Gastroesophageal sphincter (tissue), 3 donors: ENCODE results near the gene ZNF189.

Experiments
- EP300 ChIP-seq: sonication (generic); formaldehyde crosslinking; IDR thresholded peaks from one replicate; pipeline ENCODE4 v1.6.1; 2017; ENCODE audit warnings: antibody characterized with exemption, mild to moderate bottlenecking
- POLR2A ChIP-seq, 2 donors: fragments of 450-650 bp; IDR thresholded peaks; one replicate each; pipeline ENCODE4 v1.6.1; 2017; ENCODE audit warnings: antibody characterized with exemption in 2 of 2, mild to moderate bottlenecking in 2 of 2, moderate library complexity in 1 of 2
- POLR2AphosphoS5 ChIP-seq: sonication (generic); formaldehyde crosslinking; IDR thresholded peaks from one replicate; pipeline ENCODE4 v1.6.1; 2017; ENCODE audit warnings: antibody characterized with exemption
- TF ChIP-seq, protein P1 (sequence below), 4 experiments: fragments of 200-600 bp in 2 of 4; fragments of 450-650 bp in 2 of 4; sonication (generic) in 1 of 4; IDR thresholded peaks; one replicate each; pipeline ENCODE4 v1.5.1; 2017 to 2019; ENCODE audit warnings: antibody characterized with exemption in 4 of 4, mild to moderate bottlenecking in 2 of 4, moderate library complexity in 2 of 4

DNA sequence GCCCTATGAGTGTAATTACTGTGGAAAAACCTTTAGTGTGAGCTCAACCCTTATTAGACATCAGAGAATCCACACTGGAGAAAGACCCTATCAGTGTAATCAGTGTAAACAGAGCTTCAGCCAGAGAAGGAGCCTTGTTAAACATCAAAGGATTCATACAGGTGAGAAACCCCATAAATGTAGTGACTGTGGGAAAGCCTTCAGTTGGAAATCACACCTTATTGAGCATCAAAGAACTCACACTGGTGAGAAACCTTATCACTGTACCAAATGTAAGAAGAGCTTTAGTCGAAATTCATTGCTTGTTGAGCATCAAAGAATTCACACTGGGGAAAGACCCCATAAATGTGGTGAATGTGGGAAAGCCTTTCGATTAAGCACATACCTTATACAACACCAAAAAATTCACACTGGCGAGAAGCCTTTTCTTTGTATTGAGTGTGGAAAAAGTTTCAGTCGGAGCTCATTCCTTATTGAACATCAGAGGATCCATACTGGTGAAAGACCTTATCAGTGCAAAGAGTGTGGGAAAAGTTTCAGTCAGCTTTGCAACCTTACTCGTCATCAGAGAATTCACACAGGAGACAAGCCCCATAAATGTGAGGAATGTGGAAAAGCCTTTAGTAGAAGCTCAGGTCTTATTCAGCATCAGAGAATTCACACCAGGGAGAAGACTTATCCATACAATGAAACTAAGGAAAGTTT, 9.9 kb downstream of the ZNF189 start:
- no peak for TF ChIP-seq POLR2A (IDR thresholded peaks at IDR 0.05)
- TF ChIP-seq, protein P1, sequence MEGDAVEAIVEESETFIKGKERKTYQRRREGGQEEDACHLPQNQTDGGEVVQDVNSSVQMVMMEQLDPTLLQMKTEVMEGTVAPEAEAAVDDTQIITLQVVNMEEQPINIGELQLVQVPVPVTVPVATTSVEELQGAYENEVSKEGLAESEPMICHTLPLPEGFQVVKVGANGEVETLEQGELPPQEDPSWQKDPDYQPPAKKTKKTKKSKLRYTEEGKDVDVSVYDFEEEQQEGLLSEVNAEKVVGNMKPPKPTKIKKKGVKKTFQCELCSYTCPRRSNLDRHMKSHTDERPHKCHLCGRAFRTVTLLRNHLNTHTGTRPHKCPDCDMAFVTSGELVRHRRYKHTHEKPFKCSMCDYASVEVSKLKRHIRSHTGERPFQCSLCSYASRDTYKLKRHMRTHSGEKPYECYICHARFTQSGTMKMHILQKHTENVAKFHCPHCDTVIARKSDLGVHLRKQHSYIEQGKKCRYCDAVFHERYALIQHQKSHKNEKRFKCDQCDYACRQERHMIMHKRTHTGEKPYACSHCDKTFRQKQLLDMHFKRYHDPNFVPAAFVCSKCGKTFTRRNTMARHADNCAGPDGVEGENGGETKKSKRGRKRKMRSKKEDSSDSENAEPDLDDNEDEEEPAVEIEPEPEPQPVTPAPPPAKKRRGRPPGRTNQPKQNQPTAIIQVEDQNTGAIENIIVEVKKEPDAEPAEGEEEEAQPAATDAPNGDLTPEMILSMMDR (IDR thresholded peaks at IDR 0.05) = no peak
- no peak for TF ChIP-seq EP300
- no peak for TF ChIP-seq POLR2AphosphoS5
